GM21447 (cell line): Measurements from ENCODE around the gene PTPN5.
"Not testable (repeated sequence)": the region's sequence is repeated elsewhere in the genome, so short reads cannot be mapped to it uniquely, and the experiment has no call there.

ENCODE experiments used
- ATAC-seq: cut with Tn5 transposase; IDR thresholded peaks from one replicate; pipeline ENCODE4 v1.9.1; 2021; ENCODE audit not compliant: unreplicated experiment

The PTPN5 gene

DNA sequence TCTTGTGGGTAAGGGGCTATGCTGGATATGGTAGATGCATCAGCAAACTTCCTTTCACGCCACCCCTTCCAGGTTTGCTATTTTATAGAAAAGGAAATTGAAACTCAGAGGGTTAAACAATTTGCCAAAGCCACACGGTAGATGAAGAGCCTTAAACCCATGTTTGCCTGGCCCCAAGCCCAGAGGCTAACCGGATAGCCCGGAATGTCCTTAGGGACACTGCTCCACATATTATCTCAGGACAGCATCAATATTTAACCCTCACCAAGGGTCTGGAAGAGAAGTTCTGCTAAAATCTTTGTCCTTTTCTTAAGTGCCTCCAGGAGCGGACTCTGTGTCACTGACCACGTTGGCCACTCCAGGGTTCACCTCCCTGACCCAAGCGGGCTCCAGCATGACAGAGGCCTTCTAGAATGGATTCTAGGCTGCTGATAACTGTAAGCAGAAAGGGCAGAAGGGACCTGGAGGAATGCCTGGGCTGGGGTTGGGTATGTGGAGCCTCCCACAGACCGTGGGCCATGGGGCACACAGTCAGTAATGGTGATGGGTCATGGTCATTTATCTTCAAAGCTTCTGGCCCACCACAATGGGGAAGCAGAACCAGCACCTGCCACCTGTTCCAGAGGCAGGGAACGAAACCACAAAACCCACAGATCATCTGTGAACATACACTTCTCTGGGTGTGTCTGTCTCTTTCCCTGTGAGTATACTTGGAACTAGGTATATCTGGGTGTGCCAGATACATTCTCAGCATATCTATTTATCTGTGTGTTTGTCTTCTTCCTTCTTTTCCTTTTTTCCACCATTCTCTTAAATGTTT lies 98.4 kb downstream of the PTPN5 start:
- ATAC-seq, result no peak

DNA sequence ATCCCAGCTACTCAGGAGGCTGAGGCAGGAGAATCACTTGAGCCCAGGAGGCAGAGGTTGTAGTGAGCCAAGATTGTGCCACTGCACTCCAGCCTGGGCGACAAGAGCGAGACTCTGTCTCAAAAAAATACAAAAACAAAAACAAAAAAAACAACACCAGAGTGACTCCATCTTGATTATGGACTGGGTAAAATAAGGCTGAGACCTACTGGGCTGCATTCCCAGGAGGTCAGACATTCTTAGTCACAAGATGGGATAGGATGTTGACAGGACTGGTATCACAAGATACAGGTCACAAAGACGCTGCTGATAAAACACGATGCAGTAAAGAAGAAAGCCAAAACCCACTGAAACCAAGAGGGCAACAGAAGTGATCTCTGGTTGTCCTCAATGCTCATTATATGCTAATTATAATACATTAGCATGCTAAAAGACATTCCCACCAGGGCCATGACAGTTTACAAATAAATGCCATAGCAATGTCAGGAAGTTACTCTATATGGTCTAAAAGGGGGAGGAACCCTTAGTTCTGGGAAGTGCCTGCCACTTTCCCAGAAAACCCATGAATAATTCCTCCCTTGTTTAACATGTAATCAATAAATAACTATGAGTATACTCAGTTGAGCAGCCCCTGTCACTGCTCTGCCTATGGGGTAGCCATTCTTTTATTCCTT lies 100.0 kb downstream of the PTPN5 start:
- not testable (repeated sequence) for ATAC-seq

DNA sequence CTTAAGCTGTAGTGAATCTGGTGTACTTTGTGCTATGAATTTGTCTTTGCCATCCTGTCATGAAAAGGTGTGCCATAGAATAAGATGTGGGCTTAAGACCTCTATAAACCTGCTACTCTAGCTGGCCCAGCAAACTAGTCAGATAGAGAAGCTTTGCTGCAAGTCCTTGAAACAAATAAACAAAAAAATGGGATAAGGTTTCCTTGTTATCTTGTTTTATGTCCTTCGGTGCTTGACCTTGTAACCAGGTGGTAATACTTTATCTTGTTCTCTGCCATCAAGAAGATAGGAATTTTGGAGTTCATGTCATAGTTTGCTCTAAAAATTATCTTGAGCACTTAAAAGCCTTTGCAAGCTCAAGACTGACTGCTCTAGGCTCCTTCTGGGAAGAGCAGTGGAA lies 107.3 kb downstream of the PTPN5 start:
- no peak for ATAC-seq

DNA sequence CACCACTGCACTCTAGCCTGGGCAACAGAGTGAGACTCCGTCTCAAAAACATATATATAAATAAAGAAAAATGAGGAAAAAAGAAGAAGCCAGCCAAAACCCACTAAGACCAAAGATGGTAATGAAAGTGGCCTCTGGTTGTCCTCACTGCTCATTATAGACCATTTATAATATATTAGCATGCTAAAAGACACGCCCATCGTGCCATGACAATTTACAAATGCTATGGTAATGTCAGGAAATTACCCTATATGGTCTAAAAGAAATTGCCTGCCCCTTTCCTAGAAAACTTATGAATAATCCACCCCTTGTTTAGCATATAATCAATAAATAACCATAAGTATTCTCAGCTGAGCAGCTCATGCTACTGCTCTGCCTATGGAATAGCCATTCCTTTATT lies 109.1 kb downstream of the PTPN5 start:
- ATAC-seq, result no peak

DNA sequence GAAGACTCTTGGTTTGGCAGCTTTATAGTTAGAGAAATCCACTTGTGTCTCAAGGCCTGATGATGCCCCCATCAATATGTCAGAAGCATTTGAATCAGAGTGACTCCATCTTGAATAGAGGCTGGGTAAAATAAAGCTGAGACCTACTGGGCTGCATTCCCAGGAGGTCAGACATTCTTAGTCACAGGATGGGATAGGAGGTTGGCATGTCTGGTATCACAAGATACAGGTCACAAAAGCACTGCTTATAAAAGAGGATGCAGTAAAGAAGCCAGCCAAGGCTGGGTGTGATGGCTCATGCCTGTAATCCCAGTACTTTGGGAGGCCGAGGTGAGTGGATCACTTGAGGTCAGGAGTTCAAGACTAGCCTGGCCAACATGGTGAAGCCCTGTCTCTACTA lies 109.6 kb downstream of the PTPN5 start:
- not testable (repeated sequence) for ATAC-seq
